ENCODE data around the gene ZSCAN12.

DNA sequence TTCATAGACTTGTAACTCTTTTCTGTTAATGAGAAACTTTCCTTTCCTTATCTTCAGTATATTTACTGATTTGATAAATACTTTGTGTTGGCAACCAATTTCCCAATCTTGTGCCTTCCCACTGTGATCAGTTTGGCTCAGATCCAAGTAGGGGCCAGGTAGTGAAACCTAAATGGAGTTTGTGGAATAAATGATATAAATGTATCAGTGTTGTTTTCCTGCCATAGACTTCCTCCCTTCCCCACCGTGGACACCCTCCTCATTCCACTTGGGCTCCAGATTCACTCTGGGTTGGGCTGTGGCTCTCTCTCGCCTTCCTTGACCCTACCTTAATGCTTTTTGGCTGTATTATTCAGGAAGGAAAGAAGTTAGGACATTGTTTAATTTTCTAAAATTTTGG, 48.5 kb downstream of the ZSCAN12 start:
- no peak for TF ChIP-seq ZNF367 (CRISPR knock-in tag; IDR thresholded peaks at IDR 0.05; ENCODE audit: borderline replicate concordance)
- TF ChIP-seq CHCHD3 (CRISPR knock-in tag; IDR thresholded peaks at IDR 0.05) = no peak
- TF ChIP-seq EZH2 (conservative IDR thresholded peaks at IDR 0.05; ENCODE audit: low read depth, low read length) = no peak
- TF ChIP-seq POLR2AphosphoS5 (IDR thresholded peaks at IDR 0.05; ENCODE audit: low read depth, low read length) = no peak
- TF ChIP-seq, protein P1, sequence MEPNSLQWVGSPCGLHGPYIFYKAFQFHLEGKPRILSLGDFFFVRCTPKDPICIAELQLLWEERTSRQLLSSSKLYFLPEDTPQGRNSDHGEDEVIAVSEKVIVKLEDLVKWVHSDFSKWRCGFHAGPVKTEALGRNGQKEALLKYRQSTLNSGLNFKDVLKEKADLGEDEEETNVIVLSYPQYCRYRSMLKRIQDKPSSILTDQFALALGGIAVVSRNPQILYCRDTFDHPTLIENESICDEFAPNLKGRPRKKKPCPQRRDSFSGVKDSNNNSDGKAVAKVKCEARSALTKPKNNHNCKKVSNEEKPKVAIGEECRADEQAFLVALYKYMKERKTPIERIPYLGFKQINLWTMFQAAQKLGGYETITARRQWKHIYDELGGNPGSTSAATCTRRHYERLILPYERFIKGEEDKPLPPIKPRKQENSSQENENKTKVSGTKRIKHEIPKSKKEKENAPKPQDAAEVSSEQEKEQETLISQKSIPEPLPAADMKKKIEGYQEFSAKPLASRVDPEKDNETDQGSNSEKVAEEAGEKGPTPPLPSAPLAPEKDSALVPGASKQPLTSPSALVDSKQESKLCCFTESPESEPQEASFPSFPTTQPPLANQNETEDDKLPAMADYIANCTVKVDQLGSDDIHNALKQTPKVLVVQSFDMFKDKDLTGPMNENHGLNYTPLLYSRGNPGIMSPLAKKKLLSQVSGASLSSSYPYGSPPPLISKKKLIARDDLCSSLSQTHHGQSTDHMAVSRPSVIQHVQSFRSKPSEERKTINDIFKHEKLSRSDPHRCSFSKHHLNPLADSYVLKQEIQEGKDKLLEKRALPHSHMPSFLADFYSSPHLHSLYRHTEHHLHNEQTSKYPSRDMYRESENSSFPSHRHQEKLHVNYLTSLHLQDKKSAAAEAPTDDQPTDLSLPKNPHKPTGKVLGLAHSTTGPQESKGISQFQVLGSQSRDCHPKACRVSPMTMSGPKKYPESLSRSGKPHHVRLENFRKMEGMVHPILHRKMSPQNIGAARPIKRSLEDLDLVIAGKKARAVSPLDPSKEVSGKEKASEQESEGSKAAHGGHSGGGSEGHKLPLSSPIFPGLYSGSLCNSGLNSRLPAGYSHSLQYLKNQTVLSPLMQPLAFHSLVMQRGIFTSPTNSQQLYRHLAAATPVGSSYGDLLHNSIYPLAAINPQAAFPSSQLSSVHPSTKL (CRISPR knock-in tag; IDR thresholded peaks at IDR 0.05) = no peak
- no peak for TF ChIP-seq ZNF282 (IDR thresholded peaks at IDR 0.05; ENCODE audit: partially characterized antibody)
- TF ChIP-seq HCFC1 (IDR thresholded peaks at IDR 0.05; ENCODE audit: low read depth, low read length) = no peak

All from HepG2 (cell line).